Smooth muscle cell (in vitro differentiated cells): ENCODE results near the gene ANAPC15. TPM values are rescaled to one million over a fixed set of nuclear protein-coding genes. Genes with fewer than 3 reads are reported as not detected.
"Not testable (repeated sequence)": the region's sequence is repeated elsewhere in the genome, so short reads cannot be mapped to it uniquely, and the experiment has no call there.

Experiments used
- DNase-seq: peaks from one replicate; lab custom pipeline; 2025; ENCODE audit not compliant: unreplicated experiment; lab: John Stamatoyannopoulos, UW
- H2AFZ ChIP-seq: fragments of 200-600 bp; sonication (generic); 2 replicates; pipeline ENCODE4 v1.6.0; 2016; ENCODE audit warnings: antibody characterized with exemption, low read depth, mild to moderate bottlenecking
- H3F3A ChIP-seq: fragments of 200-600 bp; sonication (generic); 2 replicates; pipeline ENCODE4 v1.6.0; 2017; ENCODE audit warnings: antibody characterized with exemption, low read depth
- H3K27ac ChIP-seq: fragments of 200-600 bp; sonication (generic); 2 replicates; pipeline ENCODE4 v1.5.1; 2016; ENCODE audit warnings: low read depth, mild to moderate bottlenecking
- H3K27me3 ChIP-seq: fragments of 200-600 bp; sonication (generic); 2 replicates; pipeline ENCODE4 v1.6.1; 2016; ENCODE audit warnings: low read depth, mild to moderate bottlenecking
- H3K36me3 ChIP-seq: fragments of 200-600 bp; sonication (generic); 2 replicates; pipeline ENCODE4 v1.5.1; 2016; ENCODE audit warnings: low read depth
- H3K4me1 ChIP-seq: fragments of 200-600 bp; sonication (generic); 2 replicates; pipeline ENCODE4 v1.5.1; 2016; ENCODE audit warnings: low read depth
- H3K4me2 ChIP-seq: fragments of 200-600 bp; sonication (generic); 2 replicates; pipeline ENCODE4 v1.6.0; 2016; ENCODE audit warnings: mild to moderate bottlenecking
- H3K4me3 ChIP-seq: fragments of 200-600 bp; sonication (generic); 2 replicates; pipeline ENCODE4 v1.5.1; 2016; ENCODE audit warnings: mild to moderate bottlenecking
- H3K79me2 ChIP-seq: fragments of 200-600 bp; sonication (generic); 2 replicates; pipeline ENCODE4 v1.6.0; 2016; ENCODE audit warnings: low read depth, mild to moderate bottlenecking
- H3K9ac ChIP-seq: fragments of 200-600 bp; sonication (generic); 2 replicates; pipeline ENCODE4 v1.6.0; 2016; ENCODE audit warnings: low read depth
- H3K9me3 ChIP-seq: fragments of 200-600 bp; sonication (generic); replicated peaks from 2 replicates; pipeline ENCODE4 v1.5.1; 2016; ENCODE audit warnings: low read depth
- H4K20me1 ChIP-seq: fragments of 200-600 bp; sonication (generic); 2 replicates; pipeline ENCODE4 v1.6.0; 2016; ENCODE audit warnings: low read depth
- CTCF ChIP-seq: fragments of 200-600 bp; sonication (generic); IDR thresholded peaks from 2 replicates; pipeline ENCODE4 v1.5.1; 2017; ENCODE audit warnings: borderline replicate concordance, mild to moderate bottlenecking, antibody characterized with exemption; ENCODE audit not compliant: insufficient read depth, poor library complexity, severe bottlenecking
- WGBS: methylation state at CpG from one replicate; pipeline ENCODE4 v1.1.7; 2016; ENCODE audit warnings: low lambda C conversion rate; 5-methylcytosine and 5-hydroxymethylcytosine counted together
- polyA plus RNA-seq: library from polyadenylated mRNA; unstranded; fragments of >200 nt; fragmentation: Nextera tagmentation; extraction: Ambion mirVana; gene quantifications from 2 replicates; pipeline ENCODE4 v1.2.1, GENCODE V29; 2016
- total RNA-seq: library from RNA; depleted of rRNA; stranded (reverse); fragments of >200 nt; gene quantifications from 2 replicates; pipeline ENCODE4 v1.2.3, GENCODE V29; 2014

Gene ANAPC15
- total and polyA plus RNA-seq, 2 experiments from 2014 or later = 12.2 to 51.9 TPM

GRCh38 chr11:72136684-72137262, 24.3 kb upstream of the ANAPC15 start:
- H3F3A ChIP-seq = no peaks in the 10 kb centered on the region
- H3K9me3 ChIP-seq = no peaks in the 10 kb centered on the region
- no peaks in the 10 kb centered on the region for H4K20me1 ChIP-seq
- H3K27ac ChIP-seq = no peak overlapping the region
- no peak overlapping the region for H3K4me3 ChIP-seq
- H3K9ac ChIP-seq = no peak overlapping the region
- no peak overlapping the region for H3K4me2 ChIP-seq
- H3K4me1 ChIP-seq = no peaks in the 10 kb centered on the region
- H3K36me3 ChIP-seq = no peaks in the 10 kb centered on the region
- 100% methylated on average over 4 of the region's 4 CpGs for WGBS
- peaks cover 13% of the 10 kb centered on the region for H3K27me3 ChIP-seq
- no peak for TF ChIP-seq CTCF
- no peaks in the 10 kb centered on the region for H3K79me2 ChIP-seq
- DNase-seq = no peak
- no peak overlapping the region for H2AFZ ChIP-seq

- TF ChIP-seq CTCF = no peak
- WGBS = 89% methylated on average over 14 of the region's 14 CpGs
- no peaks in the 10 kb centered on the region for H4K20me1 ChIP-seq
- H3K27me3 ChIP-seq = peaks cover 17% of the 10 kb centered on the region
- no peaks in the 10 kb centered on the region for H3K36me3 ChIP-seq
- no peak overlapping the region for H3K4me2 ChIP-seq
- no peak overlapping the region for H3K9ac ChIP-seq
- DNase-seq = no peak
- H3F3A ChIP-seq = no peaks in the 10 kb centered on the region
- H3K9me3 ChIP-seq = no peaks in the 10 kb centered on the region
- H3K79me2 ChIP-seq = no peaks in the 10 kb centered on the region
- H3K4me3 ChIP-seq = no peak overlapping the region
- H3K27ac ChIP-seq = no peak overlapping the region
- H3K4me1 ChIP-seq = no peaks in the 10 kb centered on the region
- no peak overlapping the region for H2AFZ ChIP-seq
These were observed 23.6 kb upstream of the ANAPC15 start for GRCh38 chr11:72135891-72136683.

- H3K4me2 ChIP-seq, H3K27ac ChIP-seq, H3K4me3 ChIP-seq, H3K9ac ChIP-seq, H3K36me3 ChIP-seq, H2AFZ ChIP-seq, DNase-seq, H3K4me1 ChIP-seq, H3K9me3 ChIP-seq, H3K79me2 ChIP-seq, H4K20me1 ChIP-seq, H3F3A ChIP-seq: not testable (repeated sequence)
- H3K27me3 ChIP-seq = peaks cover 17% of the 10 kb centered on the region
- WGBS = 87% methylated on average over 4 of the region's 4 CpGs
These were observed 23.0 kb upstream of the ANAPC15 start, which contains the start of gene FOLR3 for GRCh38 chr11:72135473-72135872. TSS of gene FOLR3 (plus strand) at chr11:72135725. CDS start at chr11:72135953, 228 bp downstream.

GRCh38 chr11:72132646-72133045, 20.2 kb upstream of the ANAPC15 start:
- Histone ChIP-seq H3K4me1 (no peaks in the 10 kb centered on the region), H3K4me2 (no peak overlapping the region), H3K79me2 (no peaks in the 10 kb centered on the region), H3K27me3 (peaks cover 17% of the 10 kb centered on the region), H3K27ac (no peak overlapping the region), H3K9ac (no peak overlapping the region), H2AFZ (no peak overlapping the region), H4K20me1 (no peaks in the 10 kb centered on the region), H3K36me3 (no peaks in the 10 kb centered on the region), H3K4me3 (no peak overlapping the region), H3K9me3 (no peaks in the 10 kb centered on the region), H3F3A (no peaks in the 10 kb centered on the region)
- WGBS = 95% methylated on average over 2 of the region's 2 CpGs
- no peak for DNase-seq
- TF ChIP-seq CTCF = no peak
